Breast epithelium (tissue), 4 donors: ENCODE results near the gene BNC2. TPM values are rescaled to one million over a fixed set of nuclear protein-coding genes. Genes with fewer than 3 reads are reported as not detected.

Source experiments
- DNase-seq, 2 donors: peaks; one replicate each; pipeline ENCODE4 v3.0.0-alpha.2; 2019; ENCODE audit warnings: low spot score in 2 of 2
- H3K27ac ChIP-seq, 2 donors: fragments of 200-600 bp; sonication (generic) in 1 of 2; one replicate each; pipeline ENCODE4 v1.5.1; 2016 to 2019; ENCODE audit warnings: mild to moderate bottlenecking in 1 of 2
- H3K27me3 ChIP-seq, 2 donors: fragments of 200-600 bp; sonication (generic) in 1 of 2; one replicate each; pipeline versions ENCODE4 v1.5.1 to v1.6.0; 2017 to 2019; ENCODE audit warnings: control low read depth in 1 of 2, mild to moderate bottlenecking in 1 of 2
- H3K36me3 ChIP-seq: fragments of 200-600 bp; one replicate; pipeline ENCODE4 v1.5.1; 2019
- H3K4me1 ChIP-seq, 2 donors: fragments of 200-600 bp; sonication (generic); one replicate each; pipeline ENCODE4 v1.5.1; 2016 to 2019; ENCODE audit warnings: control low read depth in 1 of 2
- H3K4me3 ChIP-seq, 3 donors: fragments of 200-600 bp; sonication (generic); 1 replicate in 2 of 3; 2 replicates in 1 of 3; pipeline ENCODE4 v1.5.1; 2016 to 2019; ENCODE audit warnings: mild to moderate bottlenecking in 3 of 3, moderate library complexity in 2 of 3
- H3K9me3 ChIP-seq, 2 donors: fragments of 200-600 bp; sonication (generic) in 1 of 2; one replicate each; pipeline ENCODE4 v1.5.1; 2016 to 2019; ENCODE audit warnings: control low read depth in 1 of 2
- CTCF ChIP-seq, 3 donors: fragments of 450-650 bp; IDR thresholded peaks; one replicate each; pipeline ENCODE4 v1.5.1; 2016 to 2017; ENCODE audit warnings: antibody characterized with exemption in 3 of 3, mild to moderate bottlenecking in 3 of 3, moderate library complexity in 3 of 3
- POLR2A ChIP-seq: fragments of 450-650 bp; IDR thresholded peaks from one replicate; pipeline ENCODE4 v1.6.1; 2016; ENCODE audit warnings: antibody characterized with exemption, mild to moderate bottlenecking, moderate library complexity
- POLR2AphosphoS5 ChIP-seq, 3 donors: sonication (generic); formaldehyde crosslinking; IDR thresholded peaks; one replicate each; pipeline ENCODE4 v1.6.1; 2017; ENCODE audit warnings: antibody characterized with exemption in 3 of 3
- intact Hi-C: fragments of 100-400 bp; cut with DNase I; formaldehyde crosslinking; loops from one replicate; pipeline ENCODE4 v1.15.1; 2023; ENCODE audit warnings: low total_unique reads
- total RNA-seq, 3 donors: library from RNA; depleted of rRNA; stranded (reverse); fragments of >200 nt; gene quantifications; one replicate each; pipeline ENCODE4 v1.1.0, GENCODE V29; 2016

Gene BNC2
- total RNA-seq, 3 donors from 2014 or later = 15.8 to 21.1 (median 17.0) TPM

- no peaks in the 10 kb centered on the region for H3K36me3 ChIP-seq
- TF ChIP-seq POLR2A = no peak
- no peak for TF ChIP-seq POLR2AphosphoS5 (IDR thresholded peaks at IDR 0.05)
- no peak for DNase-seq
- H3K4me3 ChIP-seq = no peak overlapping the region
- intact Hi-C loops = no loop called here
- H3K4me1 ChIP-seq = no peaks in the 10 kb centered on the region
- H3K27me3 ChIP-seq = no peaks in the 10 kb centered on the region
- H3K9me3 ChIP-seq = no peaks in the 10 kb centered on the region
- no peak overlapping the region for H3K27ac ChIP-seq
Measured at GRCh38 chr9:16571127-16571802, 299.2 kb downstream of the BNC2 start.

DNA sequence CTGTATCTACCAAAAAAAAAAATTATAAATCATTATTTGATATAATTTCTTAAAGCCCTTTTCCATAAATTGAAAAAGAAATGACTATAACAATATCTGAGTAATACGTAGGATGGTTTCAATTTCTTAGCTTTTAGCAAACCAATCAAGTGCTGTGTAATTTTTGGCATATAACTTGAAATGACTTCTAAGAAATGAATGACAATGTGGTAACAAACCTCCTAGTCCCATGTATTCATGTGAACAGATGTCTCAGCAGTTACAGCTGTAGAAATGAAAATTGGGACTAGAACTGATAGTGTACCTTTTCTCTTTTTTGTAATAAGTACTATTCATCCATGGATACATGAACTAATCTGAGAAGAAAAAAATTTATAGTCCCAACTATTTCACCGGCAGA, 307.0 kb downstream of the BNC2 start:
- DNase-seq = no peak
- H3K27ac ChIP-seq = no peak overlapping the region
- H3K27me3 ChIP-seq = no peaks in the 10 kb centered on the region
- intact Hi-C loops = no loop called here
- no peaks in the 10 kb centered on the region for H3K4me1 ChIP-seq
- H3K4me3 ChIP-seq = no peak overlapping the region
- no peak for TF ChIP-seq POLR2A
- TF ChIP-seq CTCF (IDR thresholded peaks at IDR 0.05) = no peak
- no peak for TF ChIP-seq POLR2AphosphoS5 (IDR thresholded peaks at IDR 0.05)
- no peaks in the 10 kb centered on the region for H3K36me3 ChIP-seq
- no peaks in the 10 kb centered on the region for H3K9me3 ChIP-seq

GRCh38 chr9:16561121-16561520, 309.3 kb downstream of the BNC2 start:
- DNase-seq = no peak
- no peak overlapping the region for H3K27ac ChIP-seq
- H3K36me3 ChIP-seq = no peaks in the 10 kb centered on the region
- no peaks in the 10 kb centered on the region for H3K27me3 ChIP-seq
- no peaks in the 10 kb centered on the region for H3K4me1 ChIP-seq
- H3K9me3 ChIP-seq = no peaks in the 10 kb centered on the region
- H3K4me3 ChIP-seq = no peak overlapping the region
- intact Hi-C loops = no loop called here
- no peak for TF ChIP-seq POLR2A
- no peak for TF ChIP-seq CTCF (IDR thresholded peaks at IDR 0.05)
- TF ChIP-seq POLR2AphosphoS5 (IDR thresholded peaks at IDR 0.05) = no peak

DNA sequence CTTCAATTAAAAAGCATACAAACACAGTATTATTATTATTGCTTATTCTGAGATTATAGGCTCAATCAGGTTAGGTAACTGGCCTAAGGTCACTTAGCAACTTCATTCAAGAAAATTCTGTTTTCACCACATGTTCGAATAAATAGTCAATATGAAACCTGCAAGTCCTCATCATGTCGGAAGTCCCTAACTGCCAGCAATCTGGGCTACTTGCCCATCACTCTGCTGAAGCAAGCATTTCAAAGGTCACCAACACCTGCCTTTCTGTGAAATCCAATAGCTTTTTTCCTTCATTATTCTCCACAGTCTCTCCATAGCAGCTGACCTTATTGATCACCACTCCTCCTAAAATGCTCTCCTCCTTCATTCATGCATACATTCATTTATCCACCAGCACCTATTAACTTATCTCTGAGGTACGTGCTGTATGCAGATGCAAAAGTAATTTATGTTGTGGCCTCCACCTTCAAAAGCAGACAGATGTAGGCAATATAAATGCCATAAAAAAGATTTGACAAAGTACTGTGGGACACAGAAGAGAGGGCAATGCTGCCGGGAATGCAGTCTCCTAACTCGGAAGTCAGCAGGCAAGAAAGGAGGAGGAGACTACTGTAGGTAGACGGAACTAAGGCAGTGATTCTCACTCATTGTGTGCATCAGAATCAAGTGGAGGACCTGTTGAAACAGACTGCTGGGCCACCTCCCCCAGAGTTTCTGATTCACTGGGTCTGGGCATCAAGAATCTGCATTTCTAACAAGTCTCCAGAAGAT, 310.9 kb downstream of the BNC2 start:
- DNase-seq = no peak
- no peaks in the 10 kb centered on the region for H3K36me3 ChIP-seq
- H3K27ac ChIP-seq = no peak overlapping the region
- no peak overlapping the region for H3K4me3 ChIP-seq
- H3K4me1 ChIP-seq = no peaks in the 10 kb centered on the region
- H3K27me3 ChIP-seq = no peaks in the 10 kb centered on the region
- intact Hi-C loops = no loop called here
- no peaks in the 10 kb centered on the region for H3K9me3 ChIP-seq
- TF ChIP-seq CTCF (IDR thresholded peaks at IDR 0.05) (no peak), POLR2A (no peak), POLR2AphosphoS5 (IDR thresholded peaks at IDR 0.05) (no peak)

DNA sequence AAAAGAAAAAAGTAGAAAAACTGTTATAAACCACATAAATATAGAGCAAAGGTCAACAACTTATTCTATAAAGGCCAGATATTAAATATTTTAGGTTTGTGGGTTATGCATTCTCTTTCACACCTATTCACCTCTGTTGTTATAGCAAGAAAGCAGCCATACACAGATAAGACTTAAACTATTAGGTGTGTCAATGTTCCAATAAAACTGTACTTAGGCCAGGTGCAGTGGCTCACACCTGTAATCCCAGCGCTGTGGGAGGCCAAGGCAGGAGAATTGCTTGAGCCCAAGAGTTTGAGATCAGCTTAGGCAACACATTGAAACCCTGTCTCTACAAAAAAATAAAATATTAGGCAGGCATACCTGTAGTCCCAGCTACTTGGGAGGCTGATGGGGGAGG, 314.7 kb downstream of the BNC2 start:
- H3K36me3 ChIP-seq = no peaks in the 10 kb centered on the region
- intact Hi-C loops = no loop called here
- TF ChIP-seq POLR2A (no peak), POLR2AphosphoS5 (IDR thresholded peaks at IDR 0.05) (no peak), CTCF (IDR thresholded peaks at IDR 0.05) (no peak)
- H3K4me3 ChIP-seq = no peak overlapping the region
- no peaks in the 10 kb centered on the region for H3K9me3 ChIP-seq
- no peaks in the 10 kb centered on the region for H3K27me3 ChIP-seq
- no peak for DNase-seq
- H3K27ac ChIP-seq = no peak overlapping the region
- H3K4me1 ChIP-seq = no peaks in the 10 kb centered on the region
